ENCODE data around the gene INHBC.

The INHBC gene, protein sequence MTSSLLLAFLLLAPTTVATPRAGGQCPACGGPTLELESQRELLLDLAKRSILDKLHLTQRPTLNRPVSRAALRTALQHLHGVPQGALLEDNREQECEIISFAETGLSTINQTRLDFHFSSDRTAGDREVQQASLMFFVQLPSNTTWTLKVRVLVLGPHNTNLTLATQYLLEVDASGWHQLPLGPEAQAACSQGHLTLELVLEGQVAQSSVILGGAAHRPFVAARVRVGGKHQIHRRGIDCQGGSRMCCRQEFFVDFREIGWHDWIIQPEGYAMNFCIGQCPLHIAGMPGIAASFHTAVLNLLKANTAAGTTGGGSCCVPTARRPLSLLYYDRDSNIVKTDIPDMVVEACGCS

DNA sequence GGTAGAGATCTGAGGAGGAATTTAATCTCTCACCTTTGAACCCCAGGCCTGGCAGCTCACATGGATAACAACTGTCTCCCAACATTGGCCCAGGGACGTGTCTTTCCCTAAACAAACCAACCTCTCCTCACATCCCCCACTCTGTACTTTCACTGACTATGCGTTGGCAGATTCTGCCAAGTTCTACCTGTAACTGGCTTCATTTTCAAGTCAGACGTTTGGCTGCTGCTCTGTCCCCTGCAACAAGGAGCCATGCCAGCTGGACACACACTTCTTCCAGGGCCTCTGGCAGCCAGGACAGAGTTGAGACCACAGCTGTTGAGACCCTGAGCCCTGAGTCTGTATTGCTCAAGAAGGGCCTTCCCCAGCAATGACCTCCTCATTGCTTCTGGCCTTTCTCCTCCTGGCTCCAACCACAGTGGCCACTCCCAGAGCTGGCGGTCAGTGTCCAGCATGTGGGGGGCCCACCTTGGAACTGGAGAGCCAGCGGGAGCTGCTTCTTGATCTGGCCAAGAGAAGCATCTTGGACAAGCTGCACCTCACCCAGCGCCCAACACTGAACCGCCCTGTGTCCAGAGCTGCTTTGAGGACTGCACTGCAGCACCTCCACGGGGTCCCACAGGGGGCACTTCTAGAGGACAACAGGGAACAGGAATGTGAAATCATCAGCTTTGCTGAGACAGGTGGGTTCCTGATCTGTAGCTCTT, at the start of gene INHBC:
Gene INHBC (plus strand): TSS at position 268 of the 707 bp plus-strand sequence. CDS start 103 bp downstream, at position 371.
- FAIRE-seq (no peak), DNase-seq (ENCODE audit: insufficient read length, low spot score) (no peak)
- TF ChIP-seq, protein P1, sequence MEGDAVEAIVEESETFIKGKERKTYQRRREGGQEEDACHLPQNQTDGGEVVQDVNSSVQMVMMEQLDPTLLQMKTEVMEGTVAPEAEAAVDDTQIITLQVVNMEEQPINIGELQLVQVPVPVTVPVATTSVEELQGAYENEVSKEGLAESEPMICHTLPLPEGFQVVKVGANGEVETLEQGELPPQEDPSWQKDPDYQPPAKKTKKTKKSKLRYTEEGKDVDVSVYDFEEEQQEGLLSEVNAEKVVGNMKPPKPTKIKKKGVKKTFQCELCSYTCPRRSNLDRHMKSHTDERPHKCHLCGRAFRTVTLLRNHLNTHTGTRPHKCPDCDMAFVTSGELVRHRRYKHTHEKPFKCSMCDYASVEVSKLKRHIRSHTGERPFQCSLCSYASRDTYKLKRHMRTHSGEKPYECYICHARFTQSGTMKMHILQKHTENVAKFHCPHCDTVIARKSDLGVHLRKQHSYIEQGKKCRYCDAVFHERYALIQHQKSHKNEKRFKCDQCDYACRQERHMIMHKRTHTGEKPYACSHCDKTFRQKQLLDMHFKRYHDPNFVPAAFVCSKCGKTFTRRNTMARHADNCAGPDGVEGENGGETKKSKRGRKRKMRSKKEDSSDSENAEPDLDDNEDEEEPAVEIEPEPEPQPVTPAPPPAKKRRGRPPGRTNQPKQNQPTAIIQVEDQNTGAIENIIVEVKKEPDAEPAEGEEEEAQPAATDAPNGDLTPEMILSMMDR (IDR thresholded peaks at IDR 0.05; ENCODE audit: insufficient read depth, missing control alignments): no peak

DNA sequence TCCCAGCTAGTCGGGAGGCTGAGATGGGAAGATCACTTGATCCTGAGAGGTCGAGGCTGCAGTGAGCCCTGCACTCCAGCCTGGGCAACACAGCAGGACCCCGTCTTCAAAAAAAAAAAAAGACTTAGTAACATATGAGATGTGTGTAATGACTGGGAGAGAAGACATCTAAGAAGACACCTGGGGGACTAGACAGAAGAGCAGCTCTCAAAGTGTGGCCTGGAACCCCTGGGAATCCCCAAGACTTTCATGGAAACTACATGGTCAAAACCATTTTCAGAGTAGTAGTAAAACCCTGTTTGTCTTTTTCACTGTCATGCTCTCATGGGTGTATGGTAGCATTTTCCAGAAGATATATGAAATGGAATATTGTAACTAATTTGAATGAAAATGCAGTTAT, 49.0 kb upstream of the INHBC start:
- DNase-seq (ENCODE audit: insufficient read length, low spot score) (no peak), FAIRE-seq (no peak)

DNA sequence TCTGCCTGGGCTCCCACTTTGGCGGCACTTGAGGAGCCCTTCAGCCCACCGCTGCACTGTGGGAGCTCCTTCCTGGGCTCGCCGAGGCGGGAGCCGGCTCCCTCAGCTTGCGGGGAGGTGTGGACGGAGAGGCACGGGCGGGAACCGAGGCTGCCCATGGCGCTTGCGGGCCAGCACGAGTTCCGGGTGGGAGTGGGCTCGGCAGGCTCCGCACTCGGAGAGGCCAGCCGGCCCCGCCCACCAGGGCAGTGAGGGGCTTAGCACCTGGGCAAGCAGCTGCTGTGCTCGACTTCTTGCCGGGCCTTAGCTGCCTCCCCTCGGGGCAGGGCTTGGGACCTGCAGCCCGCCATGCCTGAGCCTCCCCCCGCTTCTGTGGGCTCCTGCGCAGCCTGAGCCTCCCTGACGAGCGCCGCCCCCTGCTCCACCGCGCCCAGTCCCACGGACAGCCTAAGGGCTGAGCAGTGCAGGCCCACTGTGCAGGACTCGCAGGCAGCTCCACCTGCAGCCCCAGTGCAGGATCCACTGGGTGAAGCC, 48.3 kb upstream of the INHBC start:
- DNase-seq (ENCODE audit: insufficient read length, low spot score) (no peak), FAIRE-seq (no peak)
- TF ChIP-seq, protein P1 (IDR thresholded peaks at IDR 0.05; ENCODE audit: insufficient read depth, missing control alignments): no peak

More for the DNA sequence above, 49.0 kb upstream of the INHBC start:
- TF ChIP-seq, protein P1 (IDR thresholded peaks at IDR 0.05; ENCODE audit: insufficient read depth, missing control alignments): no peak

DNA sequence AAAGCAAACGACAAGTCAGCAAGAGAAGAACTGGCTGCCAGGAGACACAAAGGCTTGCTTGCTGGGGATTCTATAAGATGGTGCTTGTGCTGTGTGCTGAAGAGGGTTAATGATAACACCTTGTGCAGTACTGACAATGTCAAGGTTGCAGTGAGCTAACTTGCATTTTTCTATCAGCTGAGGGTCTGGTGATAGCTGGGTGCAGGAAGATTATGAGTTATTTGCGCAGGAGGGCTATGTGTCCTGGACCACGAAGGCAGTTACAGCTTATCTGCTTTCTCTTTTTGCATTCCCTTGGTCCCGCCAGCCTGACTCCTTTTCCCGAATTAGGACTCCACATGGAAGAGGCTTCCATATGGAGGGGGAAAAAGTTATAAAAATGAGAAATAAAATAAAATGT, 46.2 kb upstream of the INHBC start:
- DNase-seq (ENCODE audit: insufficient read length, low spot score) (no peak), FAIRE-seq (no peak)
- TF ChIP-seq, protein P1 (IDR thresholded peaks at IDR 0.05; ENCODE audit: insufficient read depth, missing control alignments): no peak

DNA sequence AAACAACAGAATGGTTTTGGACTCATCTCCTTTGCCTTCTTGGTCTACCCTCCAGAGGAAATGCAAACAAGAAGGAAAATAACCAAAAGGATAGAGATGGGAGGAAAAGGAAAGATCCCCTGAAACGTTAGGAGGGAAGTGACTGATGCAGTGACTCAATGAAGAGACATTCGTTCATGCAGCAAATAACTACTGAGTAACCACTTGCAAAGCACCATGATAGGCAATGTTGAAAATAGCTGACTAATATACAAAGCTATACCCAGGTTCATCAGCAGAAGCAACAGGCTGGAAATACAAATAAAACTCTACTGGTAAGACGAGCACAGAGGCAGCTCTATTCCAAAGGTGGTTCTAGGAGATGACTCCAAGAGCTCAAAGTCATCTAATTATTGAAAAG, 45.6 kb upstream of the INHBC start:
- FAIRE-seq (no peak), DNase-seq (ENCODE audit: insufficient read length, low spot score) (no peak)
- TF ChIP-seq, protein P1 (IDR thresholded peaks at IDR 0.05; ENCODE audit: insufficient read depth, missing control alignments): no peak

DNA sequence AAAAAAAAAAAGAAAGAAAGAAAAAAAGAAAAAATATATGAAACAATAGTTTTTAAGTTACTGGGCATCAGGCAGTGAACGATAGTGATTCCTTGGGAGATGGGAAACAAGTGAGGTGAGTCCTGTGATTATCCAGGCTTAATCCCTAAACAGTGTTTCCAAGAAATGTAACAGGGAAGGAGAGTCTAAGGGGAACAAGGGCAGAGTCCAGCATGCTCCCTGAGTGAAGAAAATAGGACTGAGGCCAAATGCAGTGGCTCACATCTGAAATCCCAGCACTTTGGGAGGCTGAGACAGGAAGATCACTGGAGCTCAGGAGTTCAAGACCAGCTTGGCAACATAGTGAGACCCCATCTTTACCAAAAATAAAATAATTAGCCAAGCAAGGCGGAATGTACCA, 44.4 kb upstream of the INHBC start:
- FAIRE-seq: no peak

More for the DNA sequence above, 44.4 kb upstream of the INHBC start:
- DNase-seq (ENCODE audit: insufficient read length, low spot score): no peak
- TF ChIP-seq, protein P1 (IDR thresholded peaks at IDR 0.05; ENCODE audit: insufficient read depth, missing control alignments): no peak

Measured in D721Med (cell line).